ENCODE measurements around the gene ARID1B. TPM values are rescaled to one million over a fixed set of nuclear protein-coding genes. Genes with fewer than 3 reads are reported as not detected.

ARID1B gene
- total RNA-seq, 2 donors from 2014 or later: 74.0 to 110 TPM

DNA sequence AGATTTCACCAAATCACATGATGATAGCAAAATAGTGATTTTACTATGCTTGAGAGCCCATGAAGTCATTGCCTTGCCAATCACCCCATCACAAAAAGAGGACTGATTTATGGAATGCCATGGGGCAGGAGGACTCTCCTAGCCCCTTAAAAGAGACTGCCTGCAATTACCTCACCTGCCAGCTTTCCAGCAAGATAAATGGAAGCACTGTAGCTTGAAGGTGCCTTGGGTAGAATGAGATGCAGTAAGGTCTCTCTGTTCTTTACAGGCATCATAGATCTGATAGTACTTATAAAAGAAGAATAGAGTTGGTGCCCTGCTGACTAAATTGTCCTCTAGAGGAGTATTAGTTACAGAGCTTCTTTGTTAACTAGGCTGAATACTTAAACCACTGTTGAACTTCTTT is 303.8 kb downstream of the ARID1B start:
- H3K4me3 ChIP-seq (ENCODE audit: low read length): no peak overlapping the region
- Mint-ChIP-seq H3K4me1 (peaks cover 16% of the 10 kb centered on the region), H3K36me3 (ENCODE audit: low read depth) (peaks cover 11% of the 10 kb centered on the region), H3K27ac (no peak overlapping the region), H3K27me3 (ENCODE audit: insufficient read depth) (no peaks in the 10 kb centered on the region), H3K9me3 (no peaks in the 10 kb centered on the region), H3K4me3 (no peak overlapping the region)
- H3K36me3 ChIP-seq (ENCODE audit: control insufficient read depth, insufficient read depth, low read length): peaks cover 17% of the 10 kb centered on the region
- TF ChIP-seq, protein P1, sequence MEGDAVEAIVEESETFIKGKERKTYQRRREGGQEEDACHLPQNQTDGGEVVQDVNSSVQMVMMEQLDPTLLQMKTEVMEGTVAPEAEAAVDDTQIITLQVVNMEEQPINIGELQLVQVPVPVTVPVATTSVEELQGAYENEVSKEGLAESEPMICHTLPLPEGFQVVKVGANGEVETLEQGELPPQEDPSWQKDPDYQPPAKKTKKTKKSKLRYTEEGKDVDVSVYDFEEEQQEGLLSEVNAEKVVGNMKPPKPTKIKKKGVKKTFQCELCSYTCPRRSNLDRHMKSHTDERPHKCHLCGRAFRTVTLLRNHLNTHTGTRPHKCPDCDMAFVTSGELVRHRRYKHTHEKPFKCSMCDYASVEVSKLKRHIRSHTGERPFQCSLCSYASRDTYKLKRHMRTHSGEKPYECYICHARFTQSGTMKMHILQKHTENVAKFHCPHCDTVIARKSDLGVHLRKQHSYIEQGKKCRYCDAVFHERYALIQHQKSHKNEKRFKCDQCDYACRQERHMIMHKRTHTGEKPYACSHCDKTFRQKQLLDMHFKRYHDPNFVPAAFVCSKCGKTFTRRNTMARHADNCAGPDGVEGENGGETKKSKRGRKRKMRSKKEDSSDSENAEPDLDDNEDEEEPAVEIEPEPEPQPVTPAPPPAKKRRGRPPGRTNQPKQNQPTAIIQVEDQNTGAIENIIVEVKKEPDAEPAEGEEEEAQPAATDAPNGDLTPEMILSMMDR (conservative IDR thresholded peaks at IDR 0.05): no peak
- no peaks in the 10 kb centered on the region for H3K27me3 ChIP-seq (ENCODE audit: control insufficient read depth, insufficient read depth, low read length, poor library complexity, severe bottlenecking)
- H3K4me1 ChIP-seq (ENCODE audit: control insufficient read depth, insufficient read depth, low read length): peaks cover 4% of the 10 kb centered on the region
- H3K9me3 ChIP-seq (ENCODE audit: control insufficient read depth, low read length): no peaks in the 10 kb centered on the region
- H3K9ac ChIP-seq (ENCODE audit: extremely low read depth, low read length, poor library complexity, severe bottlenecking): no peak overlapping the region
- H3K27ac ChIP-seq (ENCODE audit: low read depth, low read length): no peak overlapping the region
- DNase-seq: no peak

DNA sequence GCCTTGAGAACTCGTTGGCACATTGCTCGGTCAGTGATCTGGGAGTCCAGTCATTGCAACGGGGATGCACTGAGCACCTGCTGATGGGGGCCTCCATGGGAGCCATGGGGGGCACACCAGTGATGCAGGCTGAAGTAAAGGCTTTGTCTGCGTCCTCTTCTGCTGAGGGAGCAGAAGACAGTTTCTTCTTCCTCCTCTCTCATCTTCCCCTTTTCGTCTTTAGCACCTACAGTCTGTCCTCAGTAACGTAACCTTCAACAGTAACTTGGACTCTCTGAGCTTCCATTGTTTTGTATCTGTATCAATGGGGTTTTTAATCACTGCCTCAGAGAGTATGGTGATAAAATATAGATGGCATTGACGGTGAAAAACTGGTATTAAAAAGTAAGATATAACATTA is 306.2 kb downstream of the ARID1B start:
- TF ChIP-seq, protein P1 (conservative IDR thresholded peaks at IDR 0.05): no peak
- no peaks in the 10 kb centered on the region for H3K9me3 Mint-ChIP-seq
- H3K9ac ChIP-seq (ENCODE audit: extremely low read depth, low read length, poor library complexity, severe bottlenecking): no peak overlapping the region
- no peaks in the 10 kb centered on the region for H3K9me3 ChIP-seq (ENCODE audit: control insufficient read depth, low read length)
- no peaks in the 10 kb centered on the region for H3K27me3 Mint-ChIP-seq (ENCODE audit: insufficient read depth)
- peaks cover 16% of the 10 kb centered on the region for H3K4me1 Mint-ChIP-seq
- peaks cover 11% of the 10 kb centered on the region for H3K36me3 Mint-ChIP-seq (ENCODE audit: low read depth)
- peaks cover 37% of the 10 kb centered on the region for H3K36me3 ChIP-seq (ENCODE audit: control insufficient read depth, insufficient read depth, low read length)
- no peak overlapping the region for H3K4me3 ChIP-seq (ENCODE audit: low read length)
- 63 to 82% methylated on average over 3 to 7 of the region's 7 CpGs for WGBS, 2 experiments (ENCODE audit: insufficient coverage in 1 of 2, insufficient read length in 1 of 2)
- H3K27me3 ChIP-seq (ENCODE audit: control insufficient read depth, insufficient read depth, low read length, poor library complexity, severe bottlenecking): no peaks in the 10 kb centered on the region
- no peak overlapping the region for H3K4me3 Mint-ChIP-seq
- no peak overlapping the region for H3K27ac Mint-ChIP-seq
- no peak for DNase-seq
- peaks cover 4% of the 10 kb centered on the region for H3K4me1 ChIP-seq (ENCODE audit: control insufficient read depth, insufficient read depth, low read length)
- no peak overlapping the region for H3K27ac ChIP-seq (ENCODE audit: low read depth, low read length)

DNA sequence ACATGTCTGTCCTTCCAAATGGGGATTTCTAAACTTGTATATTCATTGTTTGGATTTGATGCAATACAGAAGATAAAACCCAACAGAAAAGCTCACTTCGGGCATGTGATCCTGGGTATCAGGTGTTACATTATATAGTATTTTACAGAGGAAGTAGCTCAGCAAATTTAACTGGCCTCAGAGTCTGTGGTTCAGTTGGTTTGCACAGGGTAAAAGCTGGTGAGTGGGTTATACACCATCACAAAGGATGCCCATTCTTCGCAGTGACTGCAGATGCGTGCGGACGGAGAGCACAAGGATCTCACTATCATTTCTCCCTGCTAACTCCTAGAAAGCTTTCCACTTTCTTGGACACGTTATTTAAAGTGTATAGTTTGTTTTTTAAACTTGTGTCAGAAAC is 309.5 kb downstream of the ARID1B start:
- Histone ChIP-seq H3K4me3 (ENCODE audit: low read length) (no peak overlapping the region), H3K27me3 (ENCODE audit: control insufficient read depth, insufficient read depth, low read length, poor library complexity, severe bottlenecking) (no peaks in the 10 kb centered on the region), H3K9ac (ENCODE audit: extremely low read depth, low read length, poor library complexity, severe bottlenecking) (no peak overlapping the region), H3K27ac (ENCODE audit: low read depth, low read length) (no peak overlapping the region), H3K4me1 (ENCODE audit: control insufficient read depth, insufficient read depth, low read length) (peaks cover 18% of the 10 kb centered on the region), H3K9me3 (ENCODE audit: control insufficient read depth, low read length) (no peaks in the 10 kb centered on the region), H3K36me3 (ENCODE audit: control insufficient read depth, insufficient read depth, low read length) (peaks cover 37% of the 10 kb centered on the region)
- Mint-ChIP-seq H3K27me3 (ENCODE audit: insufficient read depth) (no peaks in the 10 kb centered on the region), H3K27ac (no peak overlapping the region), H3K4me3 (no peak overlapping the region), H3K36me3 (ENCODE audit: low read depth) (peaks cover 11% of the 10 kb centered on the region), H3K9me3 (no peaks in the 10 kb centered on the region), H3K4me1 (peaks cover 40% of the 10 kb centered on the region)
- TF ChIP-seq, protein P1 (conservative IDR thresholded peaks at IDR 0.05): no peak
- WGBS, 2 experiments (ENCODE audit: insufficient coverage in 1 of 2, insufficient read length in 1 of 2): 92 to 94% methylated on average over 5 of the region's 6 CpGs
- no peak for DNase-seq

All from endodermal cell (in vitro differentiated cells).